KMS-11 (cell line): ENCODE results near the gene TTC28.

Experiments
- H2AFZ ChIP-seq: fragments of 200-600 bp; sonication (generic); 2 replicates; pipeline ENCODE4 v1.6.1; 2016; ENCODE audit warnings: antibody characterized with exemption, mixed run types, low read depth
- H3K27ac ChIP-seq: fragments of 200-600 bp; sonication (generic); 2 replicates; pipeline ENCODE4 v1.6.1; 2016; ENCODE audit warnings: mild to moderate bottlenecking, mixed run types
- H3K27me3 ChIP-seq: fragments of 200-600 bp; sonication (generic); 2 replicates; pipeline ENCODE4 v1.6.1; 2017; ENCODE audit warnings: mild to moderate bottlenecking, low read depth, mixed run types, moderate library complexity; ENCODE audit not compliant: insufficient read depth
- H3K36me3 ChIP-seq: fragments of 200-600 bp; sonication (generic); 2 replicates; pipeline ENCODE4 v1.6.1; 2017; ENCODE audit warnings: mild to moderate bottlenecking, mixed run types; ENCODE audit not compliant: insufficient read depth
- H3K4me1 ChIP-seq: fragments of 200-600 bp; sonication (generic); 2 replicates; pipeline ENCODE4 v1.6.1; 2016; ENCODE audit warnings: mild to moderate bottlenecking, low read depth, mixed run types; ENCODE audit not compliant: poor library complexity, severe bottlenecking
- H3K4me2 ChIP-seq: fragments of 200-600 bp; sonication (generic); 2 replicates; pipeline ENCODE4 v1.7.0; 2016; ENCODE audit warnings: mild to moderate bottlenecking, mixed run types
- H3K4me3 ChIP-seq: fragments of 200-600 bp; sonication (generic); IDR thresholded peaks from 2 replicates; pipeline ENCODE4 v1.6.1; 2017; ENCODE audit warnings: low read depth, low read length, mixed read lengths; ENCODE audit not compliant: insufficient read depth
- H3K79me2 ChIP-seq: fragments of 200-600 bp; sonication (generic); 2 replicates; pipeline ENCODE4 v1.6.1; 2016; ENCODE audit warnings: low read depth, mixed run types; ENCODE audit not compliant: insufficient read depth
- H3K9ac ChIP-seq: fragments of 200-600 bp; sonication (generic); 2 replicates; pipeline ENCODE4 v1.6.1; 2016; ENCODE audit warnings: mild to moderate bottlenecking, mixed run types
- H4K20me1 ChIP-seq: fragments of 200-600 bp; sonication (generic); 2 replicates; pipeline ENCODE4 v1.6.1; 2016; ENCODE audit warnings: mild to moderate bottlenecking, mixed run types; ENCODE audit not compliant: insufficient read depth
- TF ChIP-seq, protein P1 (sequence below): fragments of 200-600 bp; sonication (generic); conservative IDR thresholded peaks from 2 replicates; pipeline ENCODE4 v1.6.1; 2017; ENCODE audit warnings: low read depth, mild to moderate bottlenecking, antibody characterized with exemption, low read length, moderate library complexity, mixed read lengths

Gene TTC28

DNA sequence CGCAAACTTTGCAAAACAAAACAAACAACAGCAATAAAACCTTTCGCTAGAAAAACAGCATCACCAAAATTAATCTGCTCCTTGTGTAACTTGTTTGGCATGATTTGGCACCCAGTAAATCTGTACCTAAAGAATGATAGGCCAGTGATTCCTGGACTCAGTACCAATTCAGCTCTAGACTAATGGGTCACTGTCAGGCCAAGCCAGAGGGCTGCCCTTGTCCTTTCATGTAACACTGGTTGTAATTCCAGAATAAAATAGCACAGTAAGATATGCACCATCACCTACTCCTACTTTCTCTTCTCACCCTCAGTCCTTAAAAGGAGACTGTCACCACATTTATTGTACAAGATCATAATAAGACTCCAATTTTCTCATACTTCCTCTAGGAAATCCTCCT lies 419.0 kb downstream of the TTC28 start:
- Histone ChIP-seq H3K4me1 (no peaks in the 10 kb centered on the region), H3K9ac (no peak overlapping the region), H2AFZ (no peak overlapping the region), H3K36me3 (no peaks in the 10 kb centered on the region; the same call in 1 of the 2 replicates), H4K20me1 (no peaks in the 10 kb centered on the region), H3K27me3 (no peaks in the 10 kb centered on the region), H3K27ac (no peak overlapping the region), H3K4me3 (no peak overlapping the region), H3K4me2 (no peak overlapping the region), H3K79me2 (no peaks in the 10 kb centered on the region)
- TF ChIP-seq, protein P1, sequence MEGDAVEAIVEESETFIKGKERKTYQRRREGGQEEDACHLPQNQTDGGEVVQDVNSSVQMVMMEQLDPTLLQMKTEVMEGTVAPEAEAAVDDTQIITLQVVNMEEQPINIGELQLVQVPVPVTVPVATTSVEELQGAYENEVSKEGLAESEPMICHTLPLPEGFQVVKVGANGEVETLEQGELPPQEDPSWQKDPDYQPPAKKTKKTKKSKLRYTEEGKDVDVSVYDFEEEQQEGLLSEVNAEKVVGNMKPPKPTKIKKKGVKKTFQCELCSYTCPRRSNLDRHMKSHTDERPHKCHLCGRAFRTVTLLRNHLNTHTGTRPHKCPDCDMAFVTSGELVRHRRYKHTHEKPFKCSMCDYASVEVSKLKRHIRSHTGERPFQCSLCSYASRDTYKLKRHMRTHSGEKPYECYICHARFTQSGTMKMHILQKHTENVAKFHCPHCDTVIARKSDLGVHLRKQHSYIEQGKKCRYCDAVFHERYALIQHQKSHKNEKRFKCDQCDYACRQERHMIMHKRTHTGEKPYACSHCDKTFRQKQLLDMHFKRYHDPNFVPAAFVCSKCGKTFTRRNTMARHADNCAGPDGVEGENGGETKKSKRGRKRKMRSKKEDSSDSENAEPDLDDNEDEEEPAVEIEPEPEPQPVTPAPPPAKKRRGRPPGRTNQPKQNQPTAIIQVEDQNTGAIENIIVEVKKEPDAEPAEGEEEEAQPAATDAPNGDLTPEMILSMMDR, result no peak

DNA sequence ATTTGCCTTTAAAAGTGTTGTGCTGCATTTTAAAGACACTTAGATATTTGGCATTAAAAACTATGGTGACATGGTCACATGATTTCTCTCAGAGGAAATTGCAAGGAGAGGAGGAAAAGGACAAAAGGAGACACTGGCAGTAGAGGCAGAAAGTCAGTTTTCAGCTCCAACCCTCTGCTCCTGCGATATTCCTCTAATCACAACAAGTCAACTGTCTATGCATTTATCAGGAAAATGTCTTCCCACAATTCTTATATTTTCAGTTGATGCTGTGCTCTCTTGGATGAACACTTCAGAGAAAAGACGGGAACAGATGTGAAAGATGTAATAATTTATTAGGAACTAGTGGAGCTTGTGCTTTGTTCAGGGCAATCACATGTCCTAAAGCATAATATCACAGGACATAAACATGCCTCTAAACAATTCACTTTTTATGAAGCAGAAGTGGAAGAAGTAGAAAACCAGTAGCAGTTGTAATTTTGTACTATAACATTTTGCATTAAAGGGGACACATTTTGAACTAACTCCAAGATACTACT lies 419.8 kb downstream of the TTC28 start:
- no peak overlapping the region for H3K9ac ChIP-seq
- TF ChIP-seq, protein P1, result no peak
- H3K36me3 ChIP-seq, result no peaks in the 10 kb centered on the region; the same call in 1 of the 2 replicates
- no peak overlapping the region for H2AFZ ChIP-seq
- no peaks in the 10 kb centered on the region for H3K4me1 ChIP-seq
- H3K27ac ChIP-seq, result no peak overlapping the region
- no peaks in the 10 kb centered on the region for H4K20me1 ChIP-seq
- no peak overlapping the region for H3K4me2 ChIP-seq
- no peaks in the 10 kb centered on the region for H3K27me3 ChIP-seq
- no peak overlapping the region for H3K4me3 ChIP-seq
- no peaks in the 10 kb centered on the region for H3K79me2 ChIP-seq

DNA sequence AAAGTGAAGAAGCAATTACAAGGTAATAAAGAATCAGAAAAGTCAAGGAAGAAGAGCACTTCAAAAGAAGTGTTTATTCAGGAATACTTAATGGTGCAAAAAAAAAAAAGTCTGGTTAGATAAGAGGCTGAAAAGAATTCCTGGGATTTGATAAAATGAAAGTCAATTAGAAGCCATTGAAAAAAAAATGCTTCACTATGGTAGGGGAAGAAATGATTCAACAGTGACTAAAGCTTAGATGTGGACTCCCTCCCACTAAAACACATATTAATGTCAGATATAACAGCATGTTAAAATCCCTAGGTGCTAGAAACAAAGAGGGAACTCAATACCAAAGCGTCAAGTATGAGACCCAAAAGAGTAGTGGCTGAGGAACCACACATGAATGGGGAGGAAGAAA lies 425.2 kb downstream of the TTC28 start:
- no peak overlapping the region for H3K4me3 ChIP-seq
- H3K79me2 ChIP-seq, result no peaks in the 10 kb centered on the region
- H3K36me3 ChIP-seq, result no peaks in the 10 kb centered on the region
- H3K9ac ChIP-seq, result no peak overlapping the region
- H3K4me1 ChIP-seq, result no peaks in the 10 kb centered on the region
- TF ChIP-seq, protein P1, result no peak
- no peak overlapping the region for H3K4me2 ChIP-seq
- H2AFZ ChIP-seq, result no peak overlapping the region
- H3K27me3 ChIP-seq, result no peaks in the 10 kb centered on the region
- no peaks in the 10 kb centered on the region for H4K20me1 ChIP-seq
- H3K27ac ChIP-seq, result no peak overlapping the region

DNA sequence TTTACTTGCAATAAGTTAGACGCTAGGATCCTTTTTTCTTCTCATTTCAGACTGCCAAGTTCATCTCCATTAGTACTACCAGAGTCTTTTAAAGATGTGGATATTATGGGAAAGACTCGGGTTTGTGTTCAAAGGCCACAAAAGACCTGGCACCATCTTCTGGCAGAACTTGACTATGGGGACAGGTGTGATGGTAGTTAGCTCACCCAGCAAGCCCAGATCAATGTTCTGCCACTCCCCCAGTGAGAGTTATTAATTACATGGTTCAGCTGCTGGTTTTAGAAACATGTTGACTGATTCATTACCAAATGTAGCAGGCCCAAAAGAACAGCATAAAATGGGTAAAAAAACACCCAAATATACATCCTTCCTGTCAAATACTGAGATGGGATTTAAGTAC lies 427.1 kb downstream of the TTC28 start:
- Histone ChIP-seq H4K20me1 (no peaks in the 10 kb centered on the region), H3K4me1 (no peaks in the 10 kb centered on the region), H3K9ac (no peak overlapping the region), H3K79me2 (no peaks in the 10 kb centered on the region), H2AFZ (no peak overlapping the region), H3K4me3 (no peak overlapping the region), H3K27me3 (no peaks in the 10 kb centered on the region), H3K27ac (no peak overlapping the region), H3K4me2 (no peak overlapping the region), H3K36me3 (no peaks in the 10 kb centered on the region)
- TF ChIP-seq, protein P1, result no peak
